GM12873 (cell line): ENCODE measurements around the gene TCEAL3.
A peak's percentile ranks its signal among the peaks of the same experiment; 100 is the strongest.

Experiments
- TF ChIP-seq, protein P1 (sequence below): IDR thresholded peaks from 2 replicates; pipeline ENCODE4 v1.5.1; 2012; ENCODE audit warnings: low read depth, mild to moderate bottlenecking, moderate library complexity, low read length, control low read depth; ENCODE audit not compliant: insufficient read depth; ENCODE audit errors: missing control alignments

TCEAL3 gene

DNA sequence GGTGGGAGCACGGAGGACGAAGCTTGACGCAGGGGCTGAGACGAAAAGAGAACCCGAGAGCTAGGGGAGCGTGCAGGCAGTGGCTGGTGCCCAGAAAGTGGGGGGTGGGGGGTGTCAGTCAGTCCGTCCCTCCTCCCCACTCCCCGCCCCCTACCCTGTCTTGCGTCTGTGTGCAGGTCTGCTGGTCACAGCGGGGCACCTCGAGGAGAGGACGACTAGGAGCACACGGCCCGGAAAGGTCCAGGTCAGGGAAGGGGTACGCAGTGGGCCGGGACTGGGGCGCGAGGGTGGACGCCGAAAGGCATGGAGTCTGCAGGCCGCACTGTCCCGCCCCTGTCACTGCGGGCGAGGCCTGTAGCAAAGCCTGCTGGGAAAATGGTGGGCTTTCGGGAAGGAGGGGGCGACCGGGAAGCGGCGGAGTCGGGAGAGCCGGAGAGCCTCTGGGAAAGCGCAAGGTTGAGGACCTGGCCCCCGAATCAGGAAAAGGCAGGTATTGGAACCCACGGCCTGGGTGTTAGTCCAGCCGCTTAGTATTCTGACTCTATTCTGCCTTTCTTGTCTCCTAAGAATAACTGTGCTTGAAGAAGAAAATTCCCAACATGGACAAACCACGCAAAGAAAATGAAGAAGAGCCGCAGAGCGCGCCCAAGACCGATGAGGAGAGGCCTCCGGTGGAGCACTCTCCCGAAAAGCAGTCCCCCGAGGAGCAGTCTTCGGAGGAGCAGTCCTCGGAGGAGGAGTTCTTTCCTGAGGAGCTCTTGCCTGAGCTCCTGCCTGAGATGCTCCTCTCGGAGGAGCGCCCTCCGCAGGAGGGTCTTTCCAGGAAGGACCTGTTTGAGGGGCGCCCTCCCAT lies 21.8 kb downstream of the TCEAL3 start:
- TF ChIP-seq, protein P1, sequence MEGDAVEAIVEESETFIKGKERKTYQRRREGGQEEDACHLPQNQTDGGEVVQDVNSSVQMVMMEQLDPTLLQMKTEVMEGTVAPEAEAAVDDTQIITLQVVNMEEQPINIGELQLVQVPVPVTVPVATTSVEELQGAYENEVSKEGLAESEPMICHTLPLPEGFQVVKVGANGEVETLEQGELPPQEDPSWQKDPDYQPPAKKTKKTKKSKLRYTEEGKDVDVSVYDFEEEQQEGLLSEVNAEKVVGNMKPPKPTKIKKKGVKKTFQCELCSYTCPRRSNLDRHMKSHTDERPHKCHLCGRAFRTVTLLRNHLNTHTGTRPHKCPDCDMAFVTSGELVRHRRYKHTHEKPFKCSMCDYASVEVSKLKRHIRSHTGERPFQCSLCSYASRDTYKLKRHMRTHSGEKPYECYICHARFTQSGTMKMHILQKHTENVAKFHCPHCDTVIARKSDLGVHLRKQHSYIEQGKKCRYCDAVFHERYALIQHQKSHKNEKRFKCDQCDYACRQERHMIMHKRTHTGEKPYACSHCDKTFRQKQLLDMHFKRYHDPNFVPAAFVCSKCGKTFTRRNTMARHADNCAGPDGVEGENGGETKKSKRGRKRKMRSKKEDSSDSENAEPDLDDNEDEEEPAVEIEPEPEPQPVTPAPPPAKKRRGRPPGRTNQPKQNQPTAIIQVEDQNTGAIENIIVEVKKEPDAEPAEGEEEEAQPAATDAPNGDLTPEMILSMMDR: peak; percentile 17

DNA sequence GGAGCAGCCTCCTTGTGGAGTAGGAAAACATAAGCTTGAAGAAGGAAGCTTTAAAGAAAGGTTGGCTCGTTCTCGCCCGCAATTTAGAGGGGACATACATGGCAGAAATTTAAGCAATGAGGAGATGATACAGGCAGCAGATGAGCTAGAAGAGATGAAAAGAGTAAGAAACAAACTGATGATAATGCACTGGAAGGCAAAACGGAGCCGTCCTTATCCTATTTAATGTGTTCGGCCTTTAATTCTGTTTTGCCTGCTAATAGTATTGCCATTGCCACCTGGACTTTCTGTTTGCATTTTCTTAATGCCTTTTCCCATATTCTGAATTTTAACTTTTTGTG lies 22.4 kb downstream of the TCEAL3 start:
- TF ChIP-seq, protein P1: no peak

DNA sequence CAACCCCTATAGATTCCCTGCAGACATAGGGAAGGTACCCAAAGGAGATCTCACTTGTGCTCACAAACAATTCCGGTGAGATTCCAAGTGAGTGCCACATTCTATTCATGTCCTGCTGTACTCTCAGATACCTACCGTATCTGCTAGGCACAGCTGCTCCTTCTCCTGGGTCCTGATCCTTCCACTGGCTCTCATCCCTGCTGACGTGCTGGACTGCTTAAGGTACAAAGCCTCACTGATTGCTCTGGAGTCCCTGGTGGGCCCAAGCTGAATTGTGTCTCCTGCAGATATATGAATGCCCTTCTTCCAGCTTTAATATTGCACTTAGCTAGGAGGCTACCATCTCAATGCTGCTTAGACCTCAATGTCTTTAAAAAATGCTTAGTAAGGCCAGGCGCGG lies 23.4 kb downstream of the TCEAL3 start:
- TF ChIP-seq, protein P1: no peak

DNA sequence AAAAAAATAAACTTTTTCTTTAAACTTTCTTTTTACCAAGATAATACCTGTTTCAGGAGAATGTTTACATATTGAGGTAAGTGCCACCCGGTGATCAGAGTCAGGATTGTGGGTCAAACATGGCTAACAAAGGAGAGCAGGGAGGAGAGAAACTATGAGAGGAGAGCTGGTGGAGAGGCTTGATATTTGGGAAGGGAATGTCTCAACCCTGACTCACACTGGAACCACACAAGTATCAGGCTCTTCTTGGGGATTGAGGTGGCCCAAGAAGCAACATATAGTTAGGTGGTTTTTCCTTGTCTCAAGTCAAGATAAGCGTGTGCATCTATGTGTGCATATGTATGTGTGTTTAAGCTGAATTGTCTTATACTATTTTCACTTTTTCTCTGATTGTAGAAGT lies 27.7 kb downstream of the TCEAL3 start:
- TF ChIP-seq, protein P1: no peak

DNA sequence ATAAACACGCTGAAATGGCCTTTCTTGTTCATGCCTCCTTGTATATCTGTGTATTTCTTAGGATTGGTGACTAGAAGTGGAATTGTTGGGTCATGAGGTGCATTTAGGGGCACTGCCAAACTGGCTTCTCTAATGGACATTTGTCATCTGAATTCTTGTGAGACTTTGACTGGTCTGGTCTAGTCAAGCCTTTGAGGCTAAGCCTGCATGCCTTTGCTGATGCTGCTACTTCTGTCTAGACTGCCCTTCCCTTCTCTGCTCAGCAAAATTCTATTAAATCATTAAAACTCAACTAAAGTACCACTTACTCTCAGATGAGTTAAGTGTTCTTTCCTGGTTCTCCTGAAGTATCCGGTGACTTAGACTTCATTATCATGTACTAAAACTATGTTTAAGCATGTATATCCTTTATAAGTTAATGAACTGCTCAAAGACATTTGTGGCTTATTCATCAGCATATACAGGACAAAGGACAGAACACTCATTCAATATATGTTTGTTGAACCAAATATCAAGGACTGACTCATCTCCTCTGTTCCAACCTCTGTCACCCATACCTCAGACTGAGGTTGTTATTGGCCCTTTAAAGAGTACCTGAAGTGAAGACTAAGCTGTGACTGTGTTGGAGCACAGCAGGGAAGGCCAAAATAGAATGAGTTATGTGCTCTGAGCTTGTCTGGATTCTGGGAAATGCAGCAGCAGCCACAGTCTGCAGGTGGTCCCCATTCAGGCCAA lies 30.0 kb downstream of the TCEAL3 start:
- TF ChIP-seq, protein P1: no peak

DNA sequence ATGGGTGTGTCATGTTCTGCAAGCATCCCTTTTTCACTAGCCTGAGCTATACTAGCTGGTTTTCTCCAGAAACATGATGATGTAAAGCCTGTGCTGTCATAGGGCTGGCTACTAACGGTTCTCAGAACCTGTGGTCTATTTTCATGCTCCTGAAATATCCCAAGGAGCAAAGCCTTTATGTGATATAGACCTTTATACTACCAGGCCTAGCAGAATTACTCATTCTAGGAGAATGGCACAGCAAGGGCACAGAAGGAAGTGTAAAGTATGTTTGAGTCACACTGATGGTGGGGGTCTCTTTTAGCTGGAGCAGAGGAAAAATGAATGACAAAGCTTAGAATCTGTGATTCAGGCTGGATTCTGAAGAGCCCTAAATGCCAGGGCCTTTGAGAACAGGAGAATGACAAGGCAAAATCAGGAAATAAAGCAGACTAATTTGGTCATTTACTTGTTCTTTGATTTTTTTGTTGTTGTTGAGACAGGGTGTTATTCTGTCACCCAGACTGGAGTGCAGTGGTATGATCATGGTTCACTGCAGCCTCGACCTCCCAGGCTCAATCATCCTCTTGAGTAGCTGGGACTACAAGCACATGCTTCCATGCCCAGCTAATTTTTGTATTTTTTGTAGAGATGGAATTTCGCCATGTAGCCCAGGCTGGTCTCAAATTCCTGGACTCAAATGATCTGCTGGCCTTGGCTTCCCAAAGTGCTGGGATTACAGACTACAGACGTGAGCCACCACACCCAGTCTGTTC lies 32.8 kb downstream of the TCEAL3 start:
- TF ChIP-seq, protein P1: no peak

DNA sequence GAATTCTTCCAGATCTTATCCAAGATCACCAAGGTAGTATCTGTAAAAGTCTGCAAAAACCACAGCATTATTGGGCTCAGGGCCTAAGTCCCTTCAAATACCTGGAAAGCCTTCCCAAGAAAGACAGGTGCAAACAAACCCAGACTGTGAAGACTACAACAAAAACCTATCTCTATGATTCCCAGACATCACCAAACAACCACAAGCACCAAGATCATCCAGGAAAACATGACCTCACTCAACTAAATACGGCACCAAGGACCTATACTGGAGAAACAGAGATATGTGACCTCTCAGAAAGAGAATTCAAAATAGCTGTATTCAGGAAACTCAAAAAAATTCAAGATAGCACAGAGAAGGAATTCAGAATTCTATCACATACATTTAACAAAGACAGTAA lies 36.4 kb downstream of the TCEAL3 start:
- TF ChIP-seq, protein P1: no peak
